SHP77 (cell line): ENCODE results near the gene MED1.
"Not testable (repeated sequence)": the region's sequence is repeated elsewhere in the genome, so short reads cannot be mapped to it uniquely, and the experiment has no call there.

Experiments used
- DNase-seq, 2 experiments: peaks; one replicate each; lab custom pipeline; 2025; lab: John Stamatoyannopoulos, UW

MED1 gene

GRCh38 chr17:39450847-39451581 lies at the start of gene MED1:
TSS of gene MED1 (minus strand) at chr17:39451263. CDS start at chr17:39451062, 201 bp downstream.
- DNase-seq, result peak; percentile 96

- DNase-seq, result not testable (repeated sequence)
These were observed 45.9 kb upstream of the MED1 start for GRCh38 chr17:39496921-39497320.

GRCh38 chr17:39487946-39488345 lies 36.9 kb upstream of the MED1 start:
- no peak for DNase-seq

- DNase-seq, result not testable (repeated sequence)
These were observed 36.4 kb upstream of the MED1 start for GRCh38 chr17:39487490-39487889.

GRCh38 chr17:39486242-39486641 lies 35.2 kb upstream of the MED1 start:
- DNase-seq, result no peak

GRCh38 chr17:39485555-39485954 lies 34.5 kb upstream of the MED1 start:
- DNase-seq, result no peak

GRCh38 chr17:39484178-39484577 lies 33.1 kb upstream of the MED1 start:
- no peak for DNase-seq

GRCh38 chr17:39483506-39483905 lies 32.4 kb upstream of the MED1 start:
- DNase-seq, result no peak

- not testable (repeated sequence) for DNase-seq
These were observed 28.6 kb upstream of the MED1 start for GRCh38 chr17:39479631-39480030.

- DNase-seq, result no peak
These were observed 22.2 kb upstream of the MED1 start for GRCh38 chr17:39473310-39473709.

GRCh38 chr17:39468610-39469009 lies 17.5 kb upstream of the MED1 start:
- not testable (repeated sequence) for DNase-seq

GRCh38 chr17:39464639-39465181 lies 13.6 kb upstream of the MED1 start:
- DNase-seq, result not testable (repeated sequence)

GRCh38 chr17:39462631-39463375 lies 11.7 kb upstream of the MED1 start:
- DNase-seq, result no peak

- DNase-seq, result no peak
These were observed 11.0 kb upstream of the MED1 start for GRCh38 chr17:39461926-39462569.

- peak; percentile 98 to 99 for DNase-seq
These were observed 10.3 kb upstream of the MED1 start, which contains the start of gene CDK12 for GRCh38 chr17:39461113-39461925. TSS of gene CDK12 (plus strand) at chr17:39461486. CDS start at chr17:39462072, 586 bp downstream.

- no peak for DNase-seq
These were observed 4.9 kb upstream of the MED1 start for GRCh38 chr17:39455919-39456318.

GRCh38 chr17:39450051-39450450 lies 1.0 kb downstream of the MED1 start:
- DNase-seq, result no peak

- DNase-seq, result no peak
These were observed 3.5 kb downstream of the MED1 start for GRCh38 chr17:39447561-39447960.

GRCh38 chr17:39443326-39443725 lies 7.7 kb downstream of the MED1 start:
- no peak for DNase-seq

- DNase-seq, result not testable (repeated sequence)
These were observed 11.2 kb downstream of the MED1 start for GRCh38 chr17:39439868-39440267.

GRCh38 chr17:39429600-39429999 lies 21.5 kb downstream of the MED1 start:
- DNase-seq, result no peak

- no peak for DNase-seq
These were observed 34.9 kb downstream of the MED1 start for GRCh38 chr17:39416141-39416540.
